CD4-positive, alpha-beta T cell treated with Interleukin-17A for 4 hours (primary cell): ENCODE data around the gene HEMK1.

ENCODE experiments used
- DNase-seq: peaks from one replicate; pipeline ENCODE4 v3.0.0-alpha.2; 2020; ENCODE audit warnings: mixed read lengths

The HEMK1 gene

DNA sequence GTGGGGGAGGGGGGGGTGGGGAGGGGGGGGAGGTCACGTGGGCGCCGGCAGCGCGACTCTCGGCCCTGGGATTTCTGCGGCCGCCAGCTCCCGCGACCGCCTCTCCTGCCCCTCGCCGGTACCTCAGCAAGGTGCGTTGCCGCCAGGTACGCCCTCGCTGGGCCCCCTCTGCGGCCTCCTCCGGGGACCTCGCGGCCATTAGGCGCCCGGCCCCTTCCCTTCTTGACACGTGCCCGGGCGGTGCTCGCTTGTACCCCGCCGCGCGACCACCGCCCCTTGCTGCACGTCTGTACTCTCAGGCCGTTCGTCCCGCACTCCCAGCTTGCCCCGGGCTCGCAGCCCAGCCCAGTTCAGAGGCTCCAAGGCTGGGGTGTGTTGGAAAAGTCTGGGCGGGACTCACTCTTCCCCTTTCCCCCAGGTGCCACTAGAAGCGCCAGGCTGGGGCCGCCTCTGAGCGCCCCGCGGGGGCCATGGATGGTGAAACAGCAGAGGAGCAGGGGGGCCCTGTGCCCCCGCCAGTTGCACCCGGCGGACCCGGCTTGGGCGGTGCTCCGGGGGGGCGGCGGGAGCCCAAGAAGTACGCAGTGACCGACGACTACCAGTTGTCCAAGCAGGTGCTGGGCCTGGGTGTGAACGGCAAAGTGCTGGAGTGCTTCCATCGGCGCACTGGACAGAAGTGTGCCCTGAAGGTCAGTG is 47.9 kb downstream of the HEMK1 start, which contains the start of gene MAPKAPK3:
Gene MAPKAPK3, plus strand, starts transcription at position 56 of the 696 bp plus-strand sequence. Its CDS starts 415 bp downstream, at position 471.
- DNase-seq: peak; percentile 55

DNA sequence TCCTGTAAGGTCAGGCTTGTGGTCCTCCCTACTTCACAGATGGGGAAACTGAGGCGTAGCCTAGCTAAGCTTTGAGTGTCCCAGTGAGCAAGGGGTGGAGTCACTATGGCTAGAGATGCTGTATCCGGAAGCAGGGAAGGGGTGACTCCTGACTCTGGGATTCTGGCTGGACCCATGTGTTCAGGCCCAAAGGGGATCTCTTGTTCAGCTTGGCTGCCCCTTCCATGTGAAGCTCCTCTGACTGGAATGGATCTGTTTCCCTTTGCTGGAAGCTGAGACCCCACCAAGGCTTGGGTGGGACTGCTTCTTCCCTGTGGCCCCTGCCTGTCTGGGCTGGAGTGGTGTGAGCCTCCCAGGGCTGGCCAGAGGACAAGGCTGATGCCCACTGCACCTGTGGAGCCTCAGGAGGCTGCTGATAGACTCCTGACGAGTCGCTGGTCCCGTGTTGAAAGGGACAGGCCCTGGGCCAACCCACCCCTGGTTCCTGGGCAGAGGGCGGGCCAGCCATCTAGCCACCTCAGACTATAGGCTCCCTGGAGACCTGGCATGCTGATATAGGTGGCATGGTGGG is 48.7 kb downstream of the HEMK1 start:
- DNase-seq: no peak

DNA sequence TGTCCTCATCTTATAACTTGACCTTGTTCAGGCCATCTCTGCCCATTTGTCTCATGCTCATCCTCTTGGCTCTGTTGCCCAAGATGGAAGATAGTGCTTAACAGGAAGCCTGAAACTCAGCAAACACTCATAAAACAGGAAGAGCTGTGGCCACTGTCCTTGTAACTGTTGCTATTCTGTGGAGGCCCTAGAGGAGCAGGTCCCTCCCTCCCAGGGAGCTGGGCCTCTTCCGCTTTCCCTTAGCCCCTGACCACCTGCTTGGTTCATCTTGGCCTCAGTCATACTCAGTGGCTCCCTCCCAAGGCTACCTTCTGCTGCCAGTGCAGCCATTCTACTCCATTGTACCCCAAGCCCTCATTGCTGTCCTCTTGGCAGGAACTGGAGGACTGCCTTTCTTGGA is 51.1 kb downstream of the HEMK1 start:
- no peak for DNase-seq

DNA sequence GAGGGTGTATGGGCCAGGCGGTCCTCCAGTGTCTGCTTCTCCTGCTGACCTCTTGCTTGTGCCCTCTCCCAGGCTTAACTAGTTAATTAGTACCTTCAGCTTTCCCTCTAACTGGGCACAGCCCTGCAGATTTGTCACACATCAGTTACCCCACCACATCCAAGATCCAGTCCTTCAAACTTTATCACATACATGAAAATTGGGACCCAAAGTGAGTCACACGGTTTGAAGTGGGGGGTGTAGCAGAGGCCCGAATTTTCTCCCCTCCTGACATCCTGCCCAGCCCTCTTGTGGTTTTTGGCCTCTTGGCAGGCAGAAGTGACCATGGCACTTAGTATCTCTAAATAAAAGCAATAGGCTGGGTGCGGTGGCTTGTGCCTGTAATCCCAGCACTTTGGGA is 51.5 kb downstream of the HEMK1 start:
- no peak for DNase-seq

DNA sequence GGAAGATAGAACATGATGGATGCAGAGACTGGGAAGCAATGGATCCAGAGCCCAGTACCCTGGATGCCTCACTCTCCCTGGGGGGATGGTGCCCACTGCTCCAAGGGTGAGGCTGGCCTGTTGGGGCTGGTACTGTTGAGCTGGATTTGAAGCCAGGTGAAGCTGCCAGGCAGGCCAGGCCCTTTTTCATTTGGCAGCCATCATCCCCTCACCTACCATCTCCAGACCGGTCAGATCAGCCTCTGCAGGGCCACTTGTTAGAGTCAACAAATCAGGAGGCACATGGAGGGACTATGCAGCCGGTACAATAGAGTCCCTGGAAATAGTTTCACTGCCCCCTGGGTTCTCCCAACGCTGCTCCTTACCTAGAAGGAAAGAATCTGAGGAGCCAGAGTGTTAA is 53.6 kb downstream of the HEMK1 start:
- no peak for DNase-seq

DNA sequence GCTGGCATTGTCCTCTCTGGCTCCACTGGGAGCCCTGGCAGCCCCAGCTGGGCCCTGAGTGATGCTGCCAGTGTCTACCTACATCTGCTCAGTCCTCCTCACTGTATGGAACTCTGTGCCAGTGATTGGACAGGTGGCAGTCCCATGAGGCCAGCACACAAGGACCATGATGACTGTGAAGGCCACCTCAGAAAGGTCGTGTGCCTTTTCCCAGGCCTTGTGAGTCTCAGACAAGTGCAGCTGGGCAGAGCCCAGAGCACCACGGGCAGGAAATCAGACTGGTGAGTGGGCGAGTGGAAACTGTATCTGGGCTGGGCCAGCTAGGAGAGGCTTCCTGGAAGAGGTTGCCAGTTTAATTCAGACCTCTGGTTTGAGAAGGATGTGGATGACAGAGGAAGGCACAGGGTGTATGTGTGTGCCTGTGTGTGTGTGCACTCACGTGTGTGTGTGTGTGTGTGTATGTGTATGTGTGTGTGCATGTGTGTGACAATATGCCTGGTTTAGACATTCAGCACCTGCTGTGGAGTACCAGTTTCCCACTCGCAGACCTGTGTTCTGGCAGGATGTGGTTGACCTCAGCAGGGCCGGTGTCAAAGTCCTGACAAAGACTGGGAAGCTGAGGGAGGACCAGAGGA is 54.6 kb downstream of the HEMK1 start:
- peak; percentile 48 for DNase-seq

DNA sequence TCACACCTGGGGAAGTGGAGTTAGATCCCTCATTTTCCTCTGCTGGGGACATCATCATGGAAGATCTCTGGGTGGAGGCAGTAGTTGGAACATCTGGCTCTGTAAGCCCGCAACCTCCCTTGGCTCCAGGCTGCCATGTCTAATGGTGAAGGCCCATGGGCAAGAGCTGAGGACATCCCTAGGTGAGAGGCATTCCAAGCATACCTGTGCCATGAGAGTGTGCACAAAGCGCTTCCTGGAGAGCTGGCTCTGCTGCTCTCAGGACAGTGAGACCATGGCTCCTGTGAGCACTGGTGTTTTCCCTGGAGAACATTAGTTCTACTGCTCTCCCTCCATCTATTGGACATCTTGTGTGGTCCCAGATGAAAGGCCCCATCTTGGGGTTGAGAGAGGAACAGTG is 55.3 kb downstream of the HEMK1 start:
- DNase-seq: no peak

DNA sequence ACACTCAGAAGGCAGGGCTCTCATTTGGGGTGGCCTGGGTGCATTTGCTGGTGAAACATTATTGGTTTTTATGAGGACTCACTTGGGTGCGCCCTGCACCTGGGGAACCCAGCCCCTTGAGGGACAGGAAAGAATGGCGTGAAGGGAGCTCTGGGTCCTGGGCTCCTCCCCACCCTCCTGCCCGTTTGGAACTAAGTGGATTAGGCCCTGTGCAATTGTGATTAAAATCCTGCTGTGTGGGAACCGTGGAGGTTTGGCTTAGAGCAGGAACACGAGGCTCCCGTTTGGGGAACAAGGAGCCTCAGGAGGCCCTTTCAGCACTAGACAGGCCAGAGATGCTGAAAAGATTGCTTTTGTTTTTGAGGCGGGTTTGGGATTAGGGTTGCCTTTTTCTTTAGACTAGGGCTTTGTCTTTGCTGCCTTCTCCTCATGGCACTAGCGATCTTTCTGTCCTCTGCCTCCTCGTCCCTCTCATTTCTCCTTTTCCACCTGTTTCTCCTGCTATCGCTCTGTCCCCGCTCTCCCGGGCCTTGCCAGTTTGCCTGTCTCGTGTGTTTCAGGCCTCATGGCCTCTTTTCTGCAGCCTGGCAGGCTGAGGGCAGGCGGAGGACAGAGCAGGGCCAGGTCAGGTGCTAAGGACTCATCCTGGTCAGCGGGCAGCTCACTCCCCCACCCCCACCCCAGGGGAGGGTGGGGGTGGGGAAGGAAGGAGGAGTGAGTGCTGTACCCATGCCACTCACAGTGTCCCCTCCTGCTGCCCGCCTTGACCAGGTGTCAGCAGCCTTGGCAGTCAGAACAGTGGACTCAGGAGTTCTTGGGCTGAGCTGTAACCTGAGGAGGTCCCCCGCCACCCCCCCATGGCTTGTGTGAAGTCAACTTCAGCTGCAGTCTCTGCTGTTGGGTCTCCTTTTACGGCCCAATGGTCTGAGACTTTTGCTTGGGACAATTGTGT is 56.2 kb downstream of the HEMK1 start:
- no peak for DNase-seq

DNA sequence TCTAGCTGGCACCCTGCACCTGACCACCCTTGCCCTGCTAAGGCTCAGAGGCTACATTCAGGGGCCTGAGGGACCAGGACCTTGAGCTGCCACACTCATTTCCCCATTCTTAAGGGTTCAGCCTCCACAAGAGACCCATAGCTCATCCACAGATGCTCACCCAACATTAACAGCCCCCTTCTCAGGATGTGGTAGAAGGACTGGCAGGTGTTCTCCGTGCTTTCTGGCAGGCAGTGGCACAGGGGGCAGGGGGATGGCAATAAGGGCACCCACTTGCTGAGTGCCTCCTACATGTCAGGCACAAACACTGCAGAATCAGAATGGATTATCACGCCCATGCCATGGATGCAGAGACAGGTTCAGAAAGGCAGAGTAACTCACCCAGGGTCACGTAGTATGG is 57.1 kb downstream of the HEMK1 start:
- no peak for DNase-seq

DNA sequence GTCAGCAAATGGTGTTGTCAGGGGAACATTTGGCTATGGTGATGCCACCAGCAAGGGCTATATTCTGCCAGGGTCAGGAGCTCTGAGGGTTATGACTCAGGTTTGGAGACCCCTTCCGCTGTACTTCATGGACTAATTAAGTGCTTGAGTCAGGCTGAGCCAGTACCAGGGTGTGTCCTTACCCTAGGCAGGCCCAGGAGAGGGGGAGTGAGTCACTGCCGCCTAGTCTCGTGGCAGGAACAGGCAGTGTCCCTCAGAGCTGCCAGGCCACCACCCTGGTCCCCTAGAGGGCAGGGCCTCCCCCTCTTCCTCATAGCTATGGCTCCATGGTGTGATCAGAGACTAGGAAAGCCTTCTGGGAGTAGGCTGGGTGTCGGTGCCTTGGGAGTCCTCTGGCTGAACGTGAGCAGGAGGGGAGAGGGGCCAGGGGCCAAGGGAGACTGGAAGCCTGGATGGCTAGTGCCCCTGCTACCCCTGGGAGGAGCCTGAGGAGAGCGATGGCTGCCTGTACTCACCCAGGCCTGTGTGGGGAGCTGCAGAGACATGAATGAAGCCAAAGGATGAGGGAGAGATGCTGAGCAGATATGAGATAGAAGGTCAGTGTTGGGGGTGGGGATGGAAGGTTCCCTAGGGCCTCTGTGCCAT is 58.2 kb downstream of the HEMK1 start:
- DNase-seq: no peak

DNA sequence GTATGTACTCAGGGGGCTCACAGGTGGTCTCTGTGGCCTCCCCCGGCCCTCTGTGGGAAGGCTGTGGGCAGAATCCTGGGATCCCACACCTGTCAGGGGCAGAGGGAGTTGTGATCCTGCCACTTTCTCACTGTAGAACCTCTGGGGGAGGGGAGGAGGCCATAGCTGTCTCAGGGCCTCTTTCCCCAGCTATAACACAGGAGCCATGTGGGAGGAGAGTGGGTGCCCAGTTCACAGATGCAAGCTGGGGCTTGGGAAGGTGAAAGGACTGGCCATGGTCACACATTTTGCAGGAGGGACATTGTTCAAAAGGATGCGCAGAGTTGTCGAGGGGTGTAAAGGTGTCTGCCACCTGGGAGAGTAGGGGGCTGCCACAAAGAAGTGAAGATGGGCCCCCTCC is 59.3 kb downstream of the HEMK1 start:
- no peak for DNase-seq

DNA sequence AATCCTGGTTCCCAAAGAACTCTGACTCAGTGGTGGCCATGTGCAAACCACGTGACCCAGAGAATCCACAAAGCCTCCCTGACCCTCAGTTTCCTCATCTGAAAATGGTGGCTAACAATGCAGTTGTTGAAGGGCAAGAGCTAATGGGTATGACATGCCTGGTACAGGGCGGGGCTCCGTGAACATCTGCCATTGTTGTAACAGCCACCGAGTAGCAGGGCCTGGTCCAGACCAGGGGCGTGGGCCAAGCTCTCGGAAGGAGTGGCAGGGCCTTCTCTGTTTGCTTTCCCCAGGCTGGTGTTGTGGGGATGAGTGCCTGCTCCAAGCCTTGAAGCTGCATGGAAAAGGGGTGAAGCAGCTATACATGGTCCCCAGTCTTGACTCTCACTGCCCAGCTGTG is 61.1 kb downstream of the HEMK1 start:
- no peak for DNase-seq

DNA sequence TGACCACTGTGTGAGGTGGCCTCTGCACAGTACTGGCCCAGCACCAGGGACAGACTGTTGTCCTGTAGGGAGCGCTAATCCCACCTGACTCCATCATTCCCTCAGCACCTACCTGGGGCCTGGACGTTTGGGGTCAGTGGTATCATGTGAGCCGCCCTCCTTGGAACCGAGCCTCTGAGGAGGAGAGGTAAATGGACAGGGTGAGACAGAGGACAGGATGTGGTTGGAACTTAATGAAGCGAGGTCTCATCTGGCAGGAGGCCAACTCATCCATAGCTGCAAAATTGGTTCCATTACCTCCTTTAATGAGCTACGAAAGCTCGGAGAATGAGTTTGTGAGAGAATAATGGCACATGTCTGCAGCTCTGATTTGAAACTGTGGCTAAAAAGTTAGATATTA is 61.6 kb downstream of the HEMK1 start:
- DNase-seq: no peak

DNA sequence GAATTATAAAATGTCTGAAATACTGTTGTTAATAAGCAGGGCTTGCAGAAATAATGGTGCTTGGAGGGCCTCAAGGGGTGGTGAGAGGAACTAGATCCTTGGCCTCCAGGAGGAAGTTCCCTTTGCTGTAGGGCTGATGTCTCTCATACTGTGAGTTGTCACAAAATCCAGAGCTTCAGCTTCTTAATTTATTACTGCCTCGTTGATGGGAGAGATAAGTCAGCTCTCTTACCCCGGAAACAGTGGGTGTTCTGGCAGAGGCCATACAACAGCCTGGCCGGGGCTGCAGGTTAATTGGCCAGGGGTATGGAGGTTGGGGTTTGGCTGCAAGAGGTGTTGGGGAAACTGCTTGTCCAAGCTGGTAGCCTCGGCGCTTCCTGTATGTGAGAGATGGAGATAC is 63.1 kb downstream of the HEMK1 start:
- DNase-seq: no peak

DNA sequence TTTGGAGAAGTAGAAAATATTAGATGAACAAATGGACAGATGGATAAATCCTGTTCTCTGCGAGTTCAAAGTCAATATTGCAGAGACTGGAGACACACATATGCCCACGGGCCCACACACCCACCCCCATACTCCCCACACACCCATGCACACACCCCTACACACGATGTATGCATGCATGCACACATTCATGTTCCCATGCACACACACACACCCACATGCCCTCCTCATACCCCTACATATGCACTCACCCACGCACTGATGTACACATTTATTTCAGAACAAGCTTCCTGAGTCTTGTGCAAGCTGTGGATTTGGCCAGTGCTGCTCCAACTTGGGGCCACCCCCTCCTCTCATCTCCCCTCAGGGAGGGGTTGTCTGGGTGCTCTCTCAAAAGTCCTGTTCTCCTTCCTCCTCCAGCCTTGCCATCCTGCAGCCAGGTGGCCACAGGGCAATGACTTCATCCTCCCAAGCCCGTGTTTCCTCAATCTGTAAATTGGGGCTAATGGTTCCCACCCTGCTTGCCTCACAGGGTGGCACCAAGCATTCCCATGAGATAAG is 64.0 kb downstream of the HEMK1 start:
- no peak for DNase-seq

DNA sequence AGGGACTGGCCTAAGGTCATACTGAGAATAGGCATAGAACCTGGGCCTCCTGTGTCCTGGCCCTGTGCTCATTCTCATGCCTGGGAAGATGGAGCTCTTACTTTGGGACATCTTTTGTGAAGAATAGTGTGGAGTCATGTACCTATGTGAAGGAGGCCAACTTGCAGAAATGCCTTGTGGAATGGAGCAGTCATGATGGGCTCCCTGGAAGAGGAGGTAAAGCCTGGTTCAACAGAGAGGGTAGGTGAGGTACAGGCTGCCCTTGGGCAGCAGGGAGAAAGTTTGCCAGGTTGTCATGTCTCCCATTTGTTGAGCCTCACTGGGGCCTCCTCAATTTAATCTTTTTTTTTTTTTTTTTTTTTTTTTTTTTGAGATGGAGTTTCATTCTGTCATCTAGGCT is 65.7 kb downstream of the HEMK1 start:
- DNase-seq: no peak

DNA sequence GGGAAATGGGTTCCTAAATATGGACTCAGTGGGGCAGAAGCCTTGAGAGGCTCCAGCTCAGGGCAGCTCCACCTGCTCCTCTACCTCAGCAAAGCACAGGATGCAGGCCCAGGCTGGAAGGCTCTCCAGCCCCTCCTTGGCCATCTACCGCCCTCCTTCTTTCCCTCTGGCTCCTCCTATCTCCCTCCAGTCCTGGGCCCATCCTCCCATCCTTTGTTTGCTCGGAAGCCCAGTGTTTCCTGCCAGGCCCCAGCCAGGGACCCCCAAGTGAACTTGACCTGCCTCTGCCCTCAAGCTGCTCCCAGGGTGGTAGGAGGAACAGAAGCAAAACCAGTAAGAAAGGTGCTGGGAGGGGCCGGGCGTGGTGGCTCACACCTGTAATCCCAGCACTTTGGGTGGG is 67.7 kb downstream of the HEMK1 start:
- no peak for DNase-seq

DNA sequence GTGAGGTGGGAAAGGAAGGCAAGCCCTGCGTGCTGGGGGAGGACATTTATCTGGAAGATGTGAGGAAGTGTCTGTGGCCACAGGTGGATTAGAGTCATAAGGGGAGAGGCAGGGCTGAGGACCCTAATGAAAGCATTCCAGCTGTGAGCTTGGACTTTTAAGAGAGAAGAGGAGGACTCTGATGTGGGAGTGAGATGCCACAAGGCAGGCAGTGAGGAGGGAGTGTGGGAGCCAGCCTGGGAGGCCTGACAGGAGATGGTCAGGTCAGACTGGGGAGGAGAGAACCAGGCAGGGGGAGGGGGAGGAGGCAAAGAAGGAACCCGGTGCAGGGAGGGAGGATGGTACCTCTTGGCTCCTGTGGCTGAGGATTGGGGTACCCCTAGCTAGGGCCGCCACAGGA is 68.6 kb downstream of the HEMK1 start:
- DNase-seq: no peak

DNA sequence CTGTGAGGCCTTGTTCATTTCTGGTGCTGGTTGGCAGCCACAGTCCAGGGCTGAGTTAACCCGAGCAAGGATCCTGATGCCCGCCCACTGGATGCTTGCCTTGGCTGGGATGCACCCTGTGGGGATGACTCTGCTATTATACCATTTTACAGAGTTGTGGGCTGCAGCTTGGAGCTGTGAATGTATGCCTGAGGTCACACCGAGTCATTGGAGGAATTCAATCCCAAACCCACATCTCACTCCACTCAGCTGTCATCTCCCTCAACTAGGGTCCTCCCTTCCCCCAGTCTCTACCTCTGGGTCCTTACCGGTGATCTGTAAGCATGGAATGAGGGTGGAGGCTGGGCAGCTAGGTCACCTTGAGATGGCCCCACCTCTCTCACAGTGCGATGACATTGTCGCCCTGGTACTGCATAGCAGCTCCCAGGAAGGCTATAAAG is 69.8 kb downstream of the HEMK1 start:
- DNase-seq: no peak

DNA sequence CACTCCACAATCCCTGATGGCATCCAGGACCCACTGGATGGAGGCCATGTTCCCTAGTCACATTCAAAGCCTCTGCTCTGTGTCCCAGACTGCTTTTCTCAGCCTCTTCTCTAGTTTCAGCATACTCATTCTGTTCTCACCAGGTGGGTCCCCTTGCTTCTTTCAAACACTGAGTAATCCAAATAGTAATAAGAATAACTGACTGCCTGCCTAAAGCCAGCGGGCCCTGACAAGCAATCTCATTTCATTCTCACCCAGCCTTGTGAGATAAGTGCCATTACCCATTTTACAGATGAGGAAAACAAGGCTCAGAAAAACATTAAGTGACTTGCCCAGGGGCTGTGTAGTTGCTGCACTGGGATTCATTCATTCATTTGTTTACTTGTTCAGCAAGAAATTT is 73.1 kb downstream of the HEMK1 start:
- DNase-seq: no peak

DNA sequence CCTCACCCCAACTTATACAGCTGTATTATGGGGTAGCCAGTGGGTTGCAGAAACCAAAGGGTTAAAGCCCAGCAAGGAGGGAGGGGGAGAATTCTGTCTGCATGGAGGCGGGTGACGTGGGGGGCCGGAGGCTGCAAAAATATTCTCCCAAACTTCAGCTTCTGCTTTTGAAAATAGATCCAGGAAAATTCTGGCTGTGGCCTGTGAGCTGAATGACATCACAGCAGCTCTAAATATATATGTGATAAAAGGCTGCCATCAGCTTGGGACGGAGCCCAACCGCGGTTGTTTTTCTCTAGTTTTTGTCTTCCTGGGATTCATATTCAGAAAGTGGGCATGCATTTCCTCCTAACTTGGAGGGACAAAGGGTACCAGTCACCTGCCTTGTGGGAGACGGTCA is 75.2 kb downstream of the HEMK1 start:
- DNase-seq: no peak

DNA sequence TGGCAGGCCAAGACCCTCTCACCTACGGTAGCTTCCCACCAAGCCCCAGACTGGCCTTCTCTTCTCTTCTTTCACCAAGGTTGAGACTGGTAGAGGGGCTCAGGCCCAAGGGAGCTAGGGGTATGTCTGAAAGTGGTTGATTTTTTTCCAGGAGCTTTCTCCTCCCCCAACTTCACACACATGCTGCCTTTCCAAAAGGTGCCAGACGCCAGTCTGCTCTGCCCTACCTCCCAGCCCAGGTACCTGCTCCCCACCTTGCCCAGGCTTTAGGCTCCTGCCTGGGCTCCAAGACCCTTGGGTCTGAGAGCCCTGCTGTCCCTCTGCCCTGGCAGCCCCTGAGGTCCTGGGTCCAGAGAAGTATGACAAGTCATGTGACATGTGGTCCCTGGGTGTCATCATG is 76.1 kb downstream of the HEMK1 start:
- DNase-seq: no peak
